ENCODE measurements around the gene VPS33A. TPM values are rescaled to one million over a fixed set of nuclear protein-coding genes. Genes with fewer than 3 reads are reported as not detected.

The VPS33A gene
- total and polyA plus RNA-seq, 2 experiments from 2014 or later, result 19.5 to 48.0 TPM

DNA sequence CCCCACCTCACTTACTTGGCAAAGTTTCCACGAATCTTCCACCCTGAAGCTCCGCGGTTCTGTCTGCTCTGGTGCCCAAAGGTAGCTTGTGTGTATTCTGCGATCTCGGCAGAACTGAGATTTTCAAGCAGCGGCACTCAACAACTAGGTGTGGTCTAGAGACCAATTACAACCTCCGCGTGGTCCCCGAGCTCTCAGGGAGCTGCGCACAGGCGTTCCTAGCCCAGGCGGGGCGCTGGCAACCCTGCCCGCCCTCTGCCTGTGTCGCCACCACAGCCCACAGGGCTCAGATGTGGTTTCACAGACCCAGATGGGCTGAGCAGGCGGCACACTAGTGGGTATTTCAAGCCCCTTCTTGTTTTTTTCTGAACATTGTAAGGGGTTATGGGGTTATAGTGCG lies 39.0 kb downstream of the VPS33A start:
- Histone ChIP-seq H4K20me1 (replicated peaks; ENCODE audit: insufficient read depth) (peaks cover 9% of the 10 kb centered on the region; the same call in 1 of the 2 replicates), H3F3A (replicated peaks; ENCODE audit: low read depth) (peaks cover 15% of the 10 kb centered on the region), H3K27me3 (ENCODE audit: insufficient read depth) (no peaks in the 10 kb centered on the region), H3K36me3 (ENCODE audit: insufficient read depth) (peaks cover 11% of the 10 kb centered on the region), H3K4me1 (ENCODE audit: insufficient read depth) (peaks cover 17% of the 10 kb centered on the region), H3K27ac (ENCODE audit: low read depth) (no peak overlapping the region), H3K4me3 (no peak overlapping the region), H3K4me2 (no peak overlapping the region; the same call in 1 of the 2 replicates), H3K79me2 (replicated peaks; ENCODE audit: insufficient read depth) (peaks cover 27% of the 10 kb centered on the region), H2AFZ (no peak overlapping the region), H3K9me2 (ENCODE audit: insufficient read depth) (no peaks in the 10 kb centered on the region)
- Mint-ChIP-seq H3K9me3 (no peaks in the 10 kb centered on the region), H3K4me3 (peak overlapping the region; percentile 63), H3K27me3 (ENCODE audit: insufficient read depth, low read depth, poor library complexity) (peaks cover 8% of the 10 kb centered on the region), H3K4me1 (peaks cover 26% of the 10 kb centered on the region), H3K27ac (no peak overlapping the region), H3K36me3 (ENCODE audit: low read depth) (peaks cover 28% of the 10 kb centered on the region)
- ATAC-seq, result no peak
- TF ChIP-seq, protein P1, sequence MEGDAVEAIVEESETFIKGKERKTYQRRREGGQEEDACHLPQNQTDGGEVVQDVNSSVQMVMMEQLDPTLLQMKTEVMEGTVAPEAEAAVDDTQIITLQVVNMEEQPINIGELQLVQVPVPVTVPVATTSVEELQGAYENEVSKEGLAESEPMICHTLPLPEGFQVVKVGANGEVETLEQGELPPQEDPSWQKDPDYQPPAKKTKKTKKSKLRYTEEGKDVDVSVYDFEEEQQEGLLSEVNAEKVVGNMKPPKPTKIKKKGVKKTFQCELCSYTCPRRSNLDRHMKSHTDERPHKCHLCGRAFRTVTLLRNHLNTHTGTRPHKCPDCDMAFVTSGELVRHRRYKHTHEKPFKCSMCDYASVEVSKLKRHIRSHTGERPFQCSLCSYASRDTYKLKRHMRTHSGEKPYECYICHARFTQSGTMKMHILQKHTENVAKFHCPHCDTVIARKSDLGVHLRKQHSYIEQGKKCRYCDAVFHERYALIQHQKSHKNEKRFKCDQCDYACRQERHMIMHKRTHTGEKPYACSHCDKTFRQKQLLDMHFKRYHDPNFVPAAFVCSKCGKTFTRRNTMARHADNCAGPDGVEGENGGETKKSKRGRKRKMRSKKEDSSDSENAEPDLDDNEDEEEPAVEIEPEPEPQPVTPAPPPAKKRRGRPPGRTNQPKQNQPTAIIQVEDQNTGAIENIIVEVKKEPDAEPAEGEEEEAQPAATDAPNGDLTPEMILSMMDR (conservative IDR thresholded peaks at IDR 0.05; ENCODE audit: low read depth in 2 of 2), result no peak
- TF ChIP-seq, protein P2, sequence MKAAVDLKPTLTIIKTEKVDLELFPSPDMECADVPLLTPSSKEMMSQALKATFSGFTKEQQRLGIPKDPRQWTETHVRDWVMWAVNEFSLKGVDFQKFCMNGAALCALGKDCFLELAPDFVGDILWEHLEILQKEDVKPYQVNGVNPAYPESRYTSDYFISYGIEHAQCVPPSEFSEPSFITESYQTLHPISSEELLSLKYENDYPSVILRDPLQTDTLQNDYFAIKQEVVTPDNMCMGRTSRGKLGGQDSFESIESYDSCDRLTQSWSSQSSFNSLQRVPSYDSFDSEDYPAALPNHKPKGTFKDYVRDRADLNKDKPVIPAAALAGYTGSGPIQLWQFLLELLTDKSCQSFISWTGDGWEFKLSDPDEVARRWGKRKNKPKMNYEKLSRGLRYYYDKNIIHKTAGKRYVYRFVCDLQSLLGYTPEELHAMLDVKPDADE (IDR thresholded peaks at IDR 0.05), result no peak
- no peak for TF ChIP-seq STAT1 (IDR thresholded peaks at IDR 0.05; ENCODE audit: unreplicated experiment)
- no peak for TF ChIP-seq EZH2phosphoT487 (IDR thresholded peaks at IDR 0.05; ENCODE audit: unreplicated experiment)
- DNase-seq (ENCODE audit: low spot score), result no peak

DNA sequence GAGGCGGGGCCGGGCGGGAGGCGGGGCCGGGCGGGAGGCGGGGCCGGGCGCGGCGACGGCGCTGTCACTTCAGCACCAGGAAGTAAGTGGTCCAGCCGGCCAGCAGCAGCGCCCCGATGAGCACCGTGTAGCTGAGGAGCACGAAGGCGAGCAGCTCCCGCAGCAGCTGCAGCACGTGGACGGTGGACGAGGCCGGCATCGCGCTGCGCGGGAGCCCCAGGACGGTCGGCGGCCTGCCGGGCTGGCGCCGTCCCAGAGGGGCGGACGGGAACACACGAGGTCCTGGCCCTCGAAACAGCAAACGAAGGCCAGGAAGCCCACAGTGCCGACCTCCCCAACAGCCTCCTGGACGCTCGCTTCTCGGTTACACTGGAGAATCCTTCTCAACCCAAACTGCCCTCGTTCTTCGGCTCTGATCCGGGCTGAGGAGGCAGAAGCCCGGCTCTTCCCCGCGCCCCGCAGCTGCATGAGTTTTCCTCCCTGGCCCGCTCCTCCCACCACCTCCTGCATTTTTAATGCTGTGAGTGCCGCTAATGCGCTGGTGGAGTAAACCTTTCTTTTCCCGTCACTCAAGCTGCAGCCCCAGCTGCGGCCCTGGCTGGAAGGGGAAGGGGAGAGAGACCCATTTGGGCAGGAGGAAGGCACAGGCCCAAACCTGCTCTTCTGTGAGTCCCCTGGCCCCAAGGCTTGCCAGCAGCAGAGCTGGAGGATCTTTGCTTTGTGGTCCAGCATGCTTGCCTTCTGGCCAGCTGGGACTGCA lies 39.7 kb downstream of the VPS33A start:
- Histone ChIP-seq H3K4me1 (ENCODE audit: insufficient read depth) (peaks cover 17% of the 10 kb centered on the region), H2AFZ (peak overlapping the region; percentile 23; the same call in 1 of the 2 replicates), H3K27ac (ENCODE audit: low read depth) (no peak overlapping the region), H3K36me3 (ENCODE audit: insufficient read depth) (peaks cover 11% of the 10 kb centered on the region), H3K4me3 (peak overlapping the region; percentile 54), H3K4me2 (peak overlapping the region; percentile 84), H3K9me2 (ENCODE audit: insufficient read depth) (no peaks in the 10 kb centered on the region), H3K79me2 (replicated peaks; ENCODE audit: insufficient read depth) (peaks cover 35% of the 10 kb centered on the region), H3K27me3 (ENCODE audit: insufficient read depth) (no peaks in the 10 kb centered on the region), H3F3A (replicated peaks; ENCODE audit: low read depth) (peaks cover 15% of the 10 kb centered on the region), H4K20me1 (replicated peaks; ENCODE audit: insufficient read depth) (peaks cover 9% of the 10 kb centered on the region; the same call in 1 of the 2 replicates)
- Mint-ChIP-seq H3K27ac (no peak overlapping the region), H3K4me1 (peaks cover 26% of the 10 kb centered on the region), H3K36me3 (ENCODE audit: low read depth) (peaks cover 31% of the 10 kb centered on the region), H3K4me3 (peak overlapping the region; percentile 63), H3K9me3 (no peaks in the 10 kb centered on the region), H3K27me3 (ENCODE audit: insufficient read depth, low read depth, poor library complexity) (peaks cover 8% of the 10 kb centered on the region)
- peak; percentile 78 for ATAC-seq
- DNase-seq (ENCODE audit: low spot score), result no peak
- no peak for TF ChIP-seq STAT1 (IDR thresholded peaks at IDR 0.05; ENCODE audit: unreplicated experiment)
- TF ChIP-seq, protein P2 (IDR thresholded peaks at IDR 0.05), result no peak
- TF ChIP-seq, protein P1 (conservative IDR thresholded peaks at IDR 0.05; ENCODE audit: low read depth in 2 of 2), result no peak
- TF ChIP-seq, protein P3, sequence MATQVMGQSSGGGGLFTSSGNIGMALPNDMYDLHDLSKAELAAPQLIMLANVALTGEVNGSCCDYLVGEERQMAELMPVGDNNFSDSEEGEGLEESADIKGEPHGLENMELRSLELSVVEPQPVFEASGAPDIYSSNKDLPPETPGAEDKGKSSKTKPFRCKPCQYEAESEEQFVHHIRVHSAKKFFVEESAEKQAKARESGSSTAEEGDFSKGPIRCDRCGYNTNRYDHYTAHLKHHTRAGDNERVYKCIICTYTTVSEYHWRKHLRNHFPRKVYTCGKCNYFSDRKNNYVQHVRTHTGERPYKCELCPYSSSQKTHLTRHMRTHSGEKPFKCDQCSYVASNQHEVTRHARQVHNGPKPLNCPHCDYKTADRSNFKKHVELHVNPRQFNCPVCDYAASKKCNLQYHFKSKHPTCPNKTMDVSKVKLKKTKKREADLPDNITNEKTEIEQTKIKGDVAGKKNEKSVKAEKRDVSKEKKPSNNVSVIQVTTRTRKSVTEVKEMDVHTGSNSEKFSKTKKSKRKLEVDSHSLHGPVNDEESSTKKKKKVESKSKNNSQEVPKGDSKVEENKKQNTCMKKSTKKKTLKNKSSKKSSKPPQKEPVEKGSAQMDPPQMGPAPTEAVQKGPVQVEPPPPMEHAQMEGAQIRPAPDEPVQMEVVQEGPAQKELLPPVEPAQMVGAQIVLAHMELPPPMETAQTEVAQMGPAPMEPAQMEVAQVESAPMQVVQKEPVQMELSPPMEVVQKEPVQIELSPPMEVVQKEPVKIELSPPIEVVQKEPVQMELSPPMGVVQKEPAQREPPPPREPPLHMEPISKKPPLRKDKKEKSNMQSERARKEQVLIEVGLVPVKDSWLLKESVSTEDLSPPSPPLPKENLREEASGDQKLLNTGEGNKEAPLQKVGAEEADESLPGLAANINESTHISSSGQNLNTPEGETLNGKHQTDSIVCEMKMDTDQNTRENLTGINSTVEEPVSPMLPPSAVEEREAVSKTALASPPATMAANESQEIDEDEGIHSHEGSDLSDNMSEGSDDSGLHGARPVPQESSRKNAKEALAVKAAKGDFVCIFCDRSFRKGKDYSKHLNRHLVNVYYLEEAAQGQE (IDR thresholded peaks at IDR 0.05; ENCODE audit: unreplicated experiment), result peak; percentile 72
- no peak for TF ChIP-seq CREB1 (CRISPR knock-in tag; IDR thresholded peaks at IDR 0.05; ENCODE audit: low read depth)

Measured in GM23338 (cell line).